CD14-positive monocyte (primary cell): Measurements from ENCODE around the gene CRYAB. TPM values are rescaled to one million over a fixed set of nuclear protein-coding genes. Genes with fewer than 3 reads are reported as not detected.

Experiments used
- DNase-seq, 3 donors: peaks; one replicate each; pipeline ENCODE4 v3.0.0-alpha.2; 2011 to 2022
- H2AFZ ChIP-seq: 2 replicates; pipeline ENCODE4 v1.6.0; 2012; ENCODE audit warnings: mild to moderate bottlenecking, low read depth, low read length, inconsistent platforms; ENCODE audit not compliant: insufficient read depth, poor library complexity, severe bottlenecking
- H3K27ac ChIP-seq, 2 donors: 1 replicate in 1 of 2; 2 replicates in 1 of 2; pipeline ENCODE4 v1.5.1; 2012 to 2013; ENCODE audit warnings: low read length in 2 of 2, control low read depth in 1 of 2, inconsistent platforms in 1 of 2, low read depth in 1 of 2, mild to moderate bottlenecking in 1 of 2
- H3K27me3 ChIP-seq, 2 donors: one replicate each; pipeline versions ENCODE4 v1.6.0 to v1.6.1; 2011 to 2013; ENCODE audit warnings: low read length in 2 of 2; ENCODE audit not compliant: control insufficient read depth in 2 of 2, insufficient read depth in 2 of 2
- H3K36me3 ChIP-seq, 2 donors: replicated peaks in 1 of 2; 1 replicate in 1 of 2; 2 replicates in 1 of 2; pipeline versions ENCODE4 v1.5.1 to v1.6.1; 2012 to 2013; ENCODE audit warnings: low read length in 2 of 2, control low read depth in 1 of 2, inconsistent platforms in 1 of 2, mild to moderate bottlenecking in 1 of 2; ENCODE audit not compliant: insufficient read depth in 2 of 2, control insufficient read depth in 1 of 2
- H3K4me1 ChIP-seq, 2 donors: 1 replicate in 1 of 2; 2 replicates in 1 of 2; pipeline versions ENCODE4 v1.5.1 to v1.6.1; 2012 to 2013; ENCODE audit warnings: low read length in 2 of 2, control low read depth in 1 of 2, inconsistent platforms in 1 of 2, mild to moderate bottlenecking in 1 of 2, moderate library complexity in 1 of 2; ENCODE audit not compliant: insufficient read depth in 2 of 2, control insufficient read depth in 1 of 2
- H3K4me2 ChIP-seq: replicated peaks from 2 replicates; pipeline ENCODE3; 2012; ENCODE audit warnings: low read length, moderate library complexity, mild to moderate bottlenecking; ENCODE audit not compliant: poor library complexity, severe bottlenecking; ENCODE audit errors: extremely low read depth
- H3K4me3 ChIP-seq, 3 experiments: fragments of 200-600 bp in 1 of 3; sonication (generic) in 1 of 3; replicated peaks in 1 of 3; 1 replicate in 2 of 3; 2 replicates in 1 of 3; pipeline ENCODE4 v1.5.1; 2011 to 2013; ENCODE audit warnings: low read length in 3 of 3, mild to moderate bottlenecking in 3 of 3, control low read depth in 2 of 3, low read depth in 2 of 3, inconsistent platforms in 1 of 3, moderate library complexity in 1 of 3
- H3K79me2 ChIP-seq: 2 replicates; pipeline ENCODE4 v1.6.0; 2012; ENCODE audit warnings: mild to moderate bottlenecking, control low read depth, inconsistent platforms, low read length, moderate library complexity; ENCODE audit not compliant: insufficient read depth
- H3K9ac ChIP-seq: 2 replicates; pipeline ENCODE4 v1.6.0; 2017; ENCODE audit warnings: low read length, mild to moderate bottlenecking; ENCODE audit not compliant: insufficient read depth, poor library complexity, severe bottlenecking
- H3K9me3 ChIP-seq, 2 donors: replicated peaks in 1 of 2; 1 replicate in 1 of 2; 2 replicates in 1 of 2; pipeline versions ENCODE4 v1.5.1 to v1.6.1; 2012 to 2013; ENCODE audit warnings: low read length in 2 of 2, control low read depth in 1 of 2; ENCODE audit not compliant: control insufficient read depth in 1 of 2, insufficient read depth in 1 of 2
- H4K20me1 ChIP-seq: 2 replicates; pipeline ENCODE4 v1.6.0; 2012; ENCODE audit warnings: mild to moderate bottlenecking, low read length, control low read depth, moderate library complexity; ENCODE audit not compliant: insufficient read depth
- H3K27ac Mint-ChIP-seq, 7 donors: one replicate each; pipeline ENCODE4 v1.8.0; 2020; ENCODE audit warnings: mild to moderate bottlenecking in 7 of 7, mixed read lengths in 7 of 7, moderate library complexity in 6 of 7, inconsistent platforms in 2 of 7
- H3K27me3 Mint-ChIP-seq, 3 donors: one replicate each; pipeline ENCODE4 v1.8.0; 2021 to 2022; ENCODE audit warnings: low read depth in 3 of 3, mild to moderate bottlenecking in 3 of 3, mixed read lengths in 3 of 3, moderate library complexity in 3 of 3, inconsistent platforms in 1 of 3
- H3K36me3 Mint-ChIP-seq, 2 donors: one replicate each; pipeline ENCODE4 v1.8.0; 2020; ENCODE audit warnings: mixed read lengths in 2 of 2, inconsistent platforms in 1 of 2, mild to moderate bottlenecking in 1 of 2
- H3K4me1 Mint-ChIP-seq: one replicate; pipeline ENCODE4 v1.8.0; 2020; ENCODE audit warnings: mild to moderate bottlenecking, mixed read lengths
- H3K4me3 Mint-ChIP-seq, 2 donors: one replicate each; pipeline ENCODE4 v1.8.0; 2020; ENCODE audit warnings: mild to moderate bottlenecking in 2 of 2, mixed read lengths in 2 of 2, moderate library complexity in 1 of 2
- H3K9me3 Mint-ChIP-seq, 7 donors: one replicate each; pipeline ENCODE4 v1.8.0; 2020 to 2022; ENCODE audit warnings: mixed read lengths in 7 of 7, mild to moderate bottlenecking in 6 of 7, moderate library complexity in 6 of 7, inconsistent platforms in 2 of 7
- WGBS: methylation state at CpG from one replicate; pipeline ENCODE4 v1.1.5; 2013; ENCODE audit warnings: missing lambda C conversion rate; ENCODE audit not compliant: insufficient coverage; 5-methylcytosine and 5-hydroxymethylcytosine counted together
- intact Hi-C, 2 donors: fragments of 100-400 bp; cut with micrococcal nuclease; formaldehyde crosslinking; loops; one replicate each; pipeline versions ENCODE4 v1.15.0 to v1.15.1; 2023
- polyA plus RNA-seq, 3 donors: library from polyadenylated mRNA; depleted of rRNA in 1 of 3; unstranded in 2 of 3; stranded (reverse) in 1 of 3; fragments of 300-500 nt in 2 of 3; fragments of >200 nt in 1 of 3; fragmentation: Illumina TruSeq in 2 of 3; gene quantifications; 1 replicate in 2 of 3; 2 replicates in 1 of 3; pipeline ENCODE4 v1.2.3, GENCODE V29; 2012 to 2021
- TF ChIP-seq, protein P1 (sequence below): fragments of 200-600 bp; IDR thresholded peaks from one replicate; pipeline ENCODE4 v1.8.0; 2022; ENCODE audit warnings: antibody characterized with exemption, mild to moderate bottlenecking

CRYAB gene
- polyA plus RNA-seq, 3 donors = not detected

- H3K36me3 Mint-ChIP-seq = no peaks in the 10 kb centered on the region
- no peak overlapping the region for H3K4me2 ChIP-seq
- H2AFZ ChIP-seq = no peak overlapping the region
- 100% methylated on average over 2 of the region's 3 CpGs for WGBS
- no peak overlapping the region for H3K4me3 Mint-ChIP-seq
- peaks cover 11% of the 10 kb centered on the region for H3K4me1 Mint-ChIP-seq
- DNase-seq = no peak
- intact Hi-C loops = no loop called here
- peaks cover 3 to 16% of the 10 kb centered on the region in 2 donors for H3K27me3 ChIP-seq
- no peak overlapping the region for H3K9ac ChIP-seq
- no peaks in the 10 kb centered on the region for H4K20me1 ChIP-seq
- peaks cover 27 to 39% (median 33%) of the 10 kb centered on the region in 3 donors for H3K27me3 Mint-ChIP-seq
- H3K9me3 ChIP-seq = no peaks in the 10 kb centered on the region
- H3K4me1 ChIP-seq = peaks cover 6 to 18% of the 10 kb centered on the region in 2 donors
- no peak overlapping the region for H3K27ac ChIP-seq
- no peak overlapping the region for H3K4me3 ChIP-seq
- peaks cover 0 to 2% (median 0%) of the 10 kb centered on the region in 7 donors for H3K9me3 Mint-ChIP-seq
- TF ChIP-seq, protein P1, sequence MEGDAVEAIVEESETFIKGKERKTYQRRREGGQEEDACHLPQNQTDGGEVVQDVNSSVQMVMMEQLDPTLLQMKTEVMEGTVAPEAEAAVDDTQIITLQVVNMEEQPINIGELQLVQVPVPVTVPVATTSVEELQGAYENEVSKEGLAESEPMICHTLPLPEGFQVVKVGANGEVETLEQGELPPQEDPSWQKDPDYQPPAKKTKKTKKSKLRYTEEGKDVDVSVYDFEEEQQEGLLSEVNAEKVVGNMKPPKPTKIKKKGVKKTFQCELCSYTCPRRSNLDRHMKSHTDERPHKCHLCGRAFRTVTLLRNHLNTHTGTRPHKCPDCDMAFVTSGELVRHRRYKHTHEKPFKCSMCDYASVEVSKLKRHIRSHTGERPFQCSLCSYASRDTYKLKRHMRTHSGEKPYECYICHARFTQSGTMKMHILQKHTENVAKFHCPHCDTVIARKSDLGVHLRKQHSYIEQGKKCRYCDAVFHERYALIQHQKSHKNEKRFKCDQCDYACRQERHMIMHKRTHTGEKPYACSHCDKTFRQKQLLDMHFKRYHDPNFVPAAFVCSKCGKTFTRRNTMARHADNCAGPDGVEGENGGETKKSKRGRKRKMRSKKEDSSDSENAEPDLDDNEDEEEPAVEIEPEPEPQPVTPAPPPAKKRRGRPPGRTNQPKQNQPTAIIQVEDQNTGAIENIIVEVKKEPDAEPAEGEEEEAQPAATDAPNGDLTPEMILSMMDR = no peak
- no peaks in the 10 kb centered on the region for H3K79me2 ChIP-seq
- H3K27ac Mint-ChIP-seq = no peak overlapping the region
- no peaks in the 10 kb centered on the region for H3K36me3 ChIP-seq
These were observed 6.2 kb upstream of the CRYAB start for GRCh38 chr11:111917788-111918187.

- H3K9ac ChIP-seq = no peak overlapping the region
- H3K4me1 Mint-ChIP-seq = peaks cover 9% of the 10 kb centered on the region
- no peak overlapping the region for H3K4me2 ChIP-seq
- no peak overlapping the region for H2AFZ ChIP-seq
- peaks cover 5 to 13% of the 10 kb centered on the region in 2 donors for H3K4me1 ChIP-seq
- H3K27ac Mint-ChIP-seq = no peak overlapping the region
- no peaks in the 10 kb centered on the region for H4K20me1 ChIP-seq
- peaks cover 32 to 44% (median 36%) of the 10 kb centered on the region in 3 donors for H3K27me3 Mint-ChIP-seq
- peaks cover 4 to 21% of the 10 kb centered on the region in 2 donors for H3K27me3 ChIP-seq
- H3K79me2 ChIP-seq = no peaks in the 10 kb centered on the region
- H3K36me3 ChIP-seq = no peaks in the 10 kb centered on the region
- H3K9me3 ChIP-seq = no peaks in the 10 kb centered on the region
- WGBS = 50% methylated on average over 1 of the region's 2 CpGs
- H3K4me3 ChIP-seq = no peak overlapping the region
- intact Hi-C loops = no loop called here
- no peak for DNase-seq
- no peak overlapping the region for H3K4me3 Mint-ChIP-seq
- no peak overlapping the region for H3K27ac ChIP-seq
- H3K9me3 Mint-ChIP-seq = peaks cover 0 to 2% (median 0%) of the 10 kb centered on the region in 7 donors
- no peaks in the 10 kb centered on the region for H3K36me3 Mint-ChIP-seq
- TF ChIP-seq, protein P1 = no peak
These were observed 5.7 kb upstream of the CRYAB start for GRCh38 chr11:111917312-111917711.
